H1 (cell line): ENCODE results near the gene CD58.
"Not testable (repeated sequence)": the region's sequence is repeated elsewhere in the genome, so short reads cannot be mapped to it uniquely, and the experiment has no call there.

Source experiments
- CTCF ChIP-seq, 3 experiments: IDR thresholded peaks; 1 replicate in 2 of 3; 2 replicates in 1 of 3; pipeline versions ENCODE4 v1.5.1 to v1.6.1; 2011; ENCODE audit warnings: low read length in 3 of 3, mild to moderate bottlenecking in 3 of 3, inconsistent platforms in 2 of 3, low read depth in 1 of 3, moderate library complexity in 1 of 3; ENCODE audit not compliant: insufficient read depth in 1 of 3; ENCODE audit errors: control extremely low read depth in 1 of 3
- POLR2A ChIP-seq, 2 experiments: IDR thresholded peaks; 1 replicate in 1 of 2; 2 replicates in 1 of 2; pipeline ENCODE4 v1.6.1; 2011; ENCODE audit warnings: low read depth in 2 of 2, low read length in 2 of 2, mild to moderate bottlenecking in 2 of 2; ENCODE audit errors: control extremely low read depth in 1 of 2
- YY1 ChIP-seq: IDR thresholded peaks from 2 replicates; pipeline ENCODE4 v1.6.1; 2011; ENCODE audit warnings: low read depth, mild to moderate bottlenecking, low read length
- ZNF274 ChIP-seq: IDR thresholded peaks from 2 replicates; pipeline ENCODE4 v1.7.0; 2012; ENCODE audit warnings: low read length, borderline replicate concordance; ENCODE audit errors: extremely low read depth

GRCh38 chr1:116607463-116607862 lies 36.6 kb upstream of the CD58 start:
- not testable (repeated sequence) for TF ChIP-seq POLR2A (IDR thresholded peaks at IDR 0.05; ENCODE audit: control extremely low read depth in 1 of 2, low read depth in 2 of 2, low read length in 2 of 2); YY1; ZNF274; CTCF (IDR thresholded peaks at IDR 0.05; ENCODE audit: control extremely low read depth in 1 of 3, insufficient read depth in 1 of 3, low read depth in 1 of 3, low read length in 3 of 3)
